Measurements from ENCODE around the gene COPS7A.

DNA sequence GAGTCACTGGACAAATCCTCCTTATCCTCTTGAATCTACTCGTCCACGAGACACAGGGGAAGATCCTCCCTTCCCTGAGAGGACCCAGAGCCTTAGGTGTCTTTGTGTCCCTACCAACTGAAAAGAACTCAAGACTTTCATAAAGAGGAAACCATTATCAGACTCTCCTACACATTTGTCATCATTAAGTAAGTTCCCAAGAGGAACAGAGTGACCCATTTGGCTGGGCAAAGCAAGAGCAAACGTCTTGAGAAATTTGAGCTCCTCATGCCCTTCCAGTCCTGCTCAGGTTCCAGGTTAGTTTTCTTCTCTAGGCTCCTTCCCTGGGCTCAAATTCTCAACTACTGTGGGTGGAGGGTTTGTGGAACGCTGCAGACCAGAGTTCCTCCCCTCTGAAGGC is 23.4 kb downstream of the COPS7A start:
- TF ChIP-seq, protein P1, sequence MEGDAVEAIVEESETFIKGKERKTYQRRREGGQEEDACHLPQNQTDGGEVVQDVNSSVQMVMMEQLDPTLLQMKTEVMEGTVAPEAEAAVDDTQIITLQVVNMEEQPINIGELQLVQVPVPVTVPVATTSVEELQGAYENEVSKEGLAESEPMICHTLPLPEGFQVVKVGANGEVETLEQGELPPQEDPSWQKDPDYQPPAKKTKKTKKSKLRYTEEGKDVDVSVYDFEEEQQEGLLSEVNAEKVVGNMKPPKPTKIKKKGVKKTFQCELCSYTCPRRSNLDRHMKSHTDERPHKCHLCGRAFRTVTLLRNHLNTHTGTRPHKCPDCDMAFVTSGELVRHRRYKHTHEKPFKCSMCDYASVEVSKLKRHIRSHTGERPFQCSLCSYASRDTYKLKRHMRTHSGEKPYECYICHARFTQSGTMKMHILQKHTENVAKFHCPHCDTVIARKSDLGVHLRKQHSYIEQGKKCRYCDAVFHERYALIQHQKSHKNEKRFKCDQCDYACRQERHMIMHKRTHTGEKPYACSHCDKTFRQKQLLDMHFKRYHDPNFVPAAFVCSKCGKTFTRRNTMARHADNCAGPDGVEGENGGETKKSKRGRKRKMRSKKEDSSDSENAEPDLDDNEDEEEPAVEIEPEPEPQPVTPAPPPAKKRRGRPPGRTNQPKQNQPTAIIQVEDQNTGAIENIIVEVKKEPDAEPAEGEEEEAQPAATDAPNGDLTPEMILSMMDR (IDR thresholded peaks at IDR 0.05), result no peak
- TF ChIP-seq EP300 (IDR thresholded peaks at IDR 0.05), result no peak
